ENCODE results near the gene PSMD5. TPM values are rescaled to one million over a fixed set of nuclear protein-coding genes. Genes with fewer than 3 reads are reported as not detected.
A peak's percentile ranks its signal among the peaks of the same experiment; 100 is the strongest.

Gene PSMD5
- total RNA-seq (10 to 100 TPM; 10.2 to 17.9 (median 13.4) TPM), polyA plus RNA-seq (10 to 100 TPM in 1 of 2 donors, 1 to 10 TPM in 1; 4.8 to 16.5 TPM)
- long read RNA-seq, donor 1, transcript PSMD5-201 (10 exons, 3,443 nt) = major isoform, 25 of 27 reads
- long read RNA-seq, donor 1, partial matches to known transcripts = 1 of 27 reads
- long read RNA-seq, donor 1, other reads (novel, unspliced or antisense) = 1 of 27 reads
- long read RNA-seq, donor 2, transcript PSMD5-201 (10 exons, 3,443 nt) = major isoform, 86 of 107 reads
- long read RNA-seq, donor 2, partial matches to known transcripts = 8 of 107 reads
- long read RNA-seq, donor 2, other reads (novel, unspliced or antisense) = 13 of 107 reads
- long read RNA-seq, donor 3, transcript PSMD5-201 (10 exons, 3,443 nt) = major isoform, 19 of 20 reads
- long read RNA-seq, donor 3, partial matches to known transcripts = 0 of 20 reads
- long read RNA-seq, donor 3, other reads (novel, unspliced or antisense) = 1 of 20 reads

DNA sequence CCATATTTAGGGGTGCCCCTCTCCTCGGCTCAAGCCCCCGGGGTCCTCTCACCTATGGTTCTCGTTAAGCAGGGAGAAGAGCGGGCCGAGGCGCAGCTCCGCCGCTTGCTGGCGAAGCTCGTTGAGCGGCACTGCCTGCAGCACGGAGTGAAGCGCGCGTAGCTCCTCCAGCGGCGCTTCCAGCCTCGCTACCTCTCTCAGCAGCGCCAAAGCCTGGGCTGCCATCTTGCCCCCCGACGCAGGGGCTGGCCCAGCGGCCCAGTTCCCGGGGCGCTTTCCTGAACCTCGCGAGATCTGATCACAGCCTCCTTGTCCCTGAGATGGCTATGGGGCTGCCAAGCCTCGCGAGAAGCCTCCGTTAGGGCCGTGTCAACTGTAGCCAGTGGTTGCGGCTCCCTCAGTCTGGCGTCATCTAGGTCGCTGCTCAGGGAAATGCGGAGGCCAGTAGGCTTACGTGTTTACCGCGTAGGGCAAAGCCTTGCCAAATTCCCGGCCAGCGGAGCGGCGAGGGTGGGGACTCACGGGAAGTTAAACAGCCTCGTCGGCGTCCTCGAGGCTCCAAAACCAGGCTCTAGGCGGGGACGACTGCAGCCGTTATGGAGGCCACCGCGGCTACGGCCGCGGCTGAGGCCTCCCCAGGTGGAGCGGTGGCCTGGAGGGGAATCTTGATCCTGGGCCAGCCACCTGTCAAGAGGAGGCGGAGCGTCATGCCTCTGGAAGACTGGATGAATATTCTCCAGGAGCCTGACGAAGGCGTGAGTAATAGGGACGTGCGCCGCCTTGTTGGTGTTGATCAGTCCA, at the start of gene PSMD5:
TSS of gene PSMD5 (minus strand) at position 238 of the 801 bp plus-strand sequence. CDS start at position 225, 13 bp downstream.
- peaks cover 0 to 6% (median 0%) of the 10 kb centered on the region in 12 donors for H3K9me3 ChIP-seq
- TF ChIP-seq POLR2A (IDR thresholded peaks at IDR 0.05) = peak; percentile 34 to 84
- TF ChIP-seq, protein P1, sequence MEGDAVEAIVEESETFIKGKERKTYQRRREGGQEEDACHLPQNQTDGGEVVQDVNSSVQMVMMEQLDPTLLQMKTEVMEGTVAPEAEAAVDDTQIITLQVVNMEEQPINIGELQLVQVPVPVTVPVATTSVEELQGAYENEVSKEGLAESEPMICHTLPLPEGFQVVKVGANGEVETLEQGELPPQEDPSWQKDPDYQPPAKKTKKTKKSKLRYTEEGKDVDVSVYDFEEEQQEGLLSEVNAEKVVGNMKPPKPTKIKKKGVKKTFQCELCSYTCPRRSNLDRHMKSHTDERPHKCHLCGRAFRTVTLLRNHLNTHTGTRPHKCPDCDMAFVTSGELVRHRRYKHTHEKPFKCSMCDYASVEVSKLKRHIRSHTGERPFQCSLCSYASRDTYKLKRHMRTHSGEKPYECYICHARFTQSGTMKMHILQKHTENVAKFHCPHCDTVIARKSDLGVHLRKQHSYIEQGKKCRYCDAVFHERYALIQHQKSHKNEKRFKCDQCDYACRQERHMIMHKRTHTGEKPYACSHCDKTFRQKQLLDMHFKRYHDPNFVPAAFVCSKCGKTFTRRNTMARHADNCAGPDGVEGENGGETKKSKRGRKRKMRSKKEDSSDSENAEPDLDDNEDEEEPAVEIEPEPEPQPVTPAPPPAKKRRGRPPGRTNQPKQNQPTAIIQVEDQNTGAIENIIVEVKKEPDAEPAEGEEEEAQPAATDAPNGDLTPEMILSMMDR (IDR thresholded peaks at IDR 0.05) = peak in 3 of 12 donors; percentile 11 to 27 (median 13)
- peaks cover 0 to 30% (median 6%) of the 10 kb centered on the region in 9 donors for H3K36me3 ChIP-seq
- no peaks in the 10 kb centered on the region for H3K27me3 ChIP-seq
- peaks cover 0 to 44% (median 17%) of the 10 kb centered on the region in 12 donors for H3K4me1 ChIP-seq
- intact Hi-C loops (cut with DNase I) = loop anchor here in 8 of 10 donors (1.0 to 10.0 kb wide), 7 partner anchors 25 to 93 kb away; partner anchors contain the start of genes FBXW2 (in 6 of the 8) and PHF19 (in 1 of the 8)
- 1 to 4% (median 3%) methylated on average over 22 to 62 of the region's 62 CpGs for WGBS, 4 donors
- DNase-seq = peak; percentile 98 to 100 (median 99)
- peak within 1 kb of the TSS; percentile 60 to 95 (median 78) for H3K4me3 ChIP-seq
- ATAC-seq = peak; percentile 99
- peak within 1 kb of the TSS; percentile 83 to 99 (median 94) for H3K27ac ChIP-seq

GRCh38 chr9:120891884-120892747, 49.4 kb upstream of the PSMD5 start:
- ATAC-seq (no peak), DNase-seq (no peak)
- Histone ChIP-seq H3K27ac (peak overlapping the region in 2 of 12 donors; percentile 7 to 78), H3K4me3 (no peak overlapping the region), H3K4me1 (peaks cover 2 to 37% (median 13%) of the 10 kb centered on the region in 12 donors), H3K36me3 (no peaks in the 10 kb centered on the region), H3K27me3 (no peaks in the 10 kb centered on the region), H3K9me3 (no peaks in the 10 kb centered on the region)
- 67 to 83% (median 70%) methylated on average over 15 of the region's 15 CpGs for WGBS, 4 donors
- TF ChIP-seq, protein P1 (IDR thresholded peaks at IDR 0.05) = no peak
- TF ChIP-seq POLR2A (IDR thresholded peaks at IDR 0.05) = no peak
- intact Hi-C loops (cut with DNase I) = no loop called here

- 91 to 97% (median 95%) methylated on average over 10 of the region's 10 CpGs for WGBS, 4 donors
- no peaks in the 10 kb centered on the region for H3K27me3 ChIP-seq
- ATAC-seq = no peak
- intact Hi-C loops (cut with DNase I) = no loop called here
- TF ChIP-seq POLR2A (IDR thresholded peaks at IDR 0.05) = no peak
- TF ChIP-seq, protein P1 (IDR thresholded peaks at IDR 0.05) = no peak
- H3K36me3 ChIP-seq = no peaks in the 10 kb centered on the region
- no peak for DNase-seq
- H3K27ac ChIP-seq = peak overlapping the region in 3 of 12 donors; percentile 4 to 78 (median 73)
- H3K4me1 ChIP-seq = peaks cover 0 to 34% (median 8%) of the 10 kb centered on the region in 12 donors
- H3K9me3 ChIP-seq = no peaks in the 10 kb centered on the region
- no peak overlapping the region for H3K4me3 ChIP-seq
Measured at GRCh38 chr9:120891245-120891883, 48.6 kb upstream of the PSMD5 start.

Data from heart left ventricle (tissue), 16 donors.